Colonic mucosa (tissue), 4 donors: ENCODE data around the gene MOCS3. TPM values are rescaled to one million over a fixed set of nuclear protein-coding genes. Genes with fewer than 3 reads are reported as not detected.

Experiments
- DNase-seq: peaks from one replicate; pipeline ENCODE4 v3.0.0-alpha.2; 2020
- H3K27ac ChIP-seq: fragments of 200-600 bp; one replicate; pipeline ENCODE4 v1.8.0; 2021
- H3K27me3 ChIP-seq: fragments of 200-600 bp; one replicate; pipeline ENCODE4 v1.8.0; 2021
- H3K36me3 ChIP-seq: fragments of 200-600 bp; one replicate; pipeline ENCODE4 v1.8.0; 2021
- H3K4me1 ChIP-seq: fragments of 200-600 bp; one replicate; pipeline ENCODE4 v1.8.0; 2021; ENCODE audit warnings: mild to moderate bottlenecking
- H3K4me3 ChIP-seq: fragments of 200-600 bp; one replicate; pipeline ENCODE4 v1.8.0; 2021
- H3K9ac ChIP-seq, 2 donors: one replicate each; pipeline ENCODE4 v1.7.0; 2013; ENCODE audit warnings: control low read depth in 2 of 2, low read depth in 2 of 2, low read length in 2 of 2
- H3K9me3 ChIP-seq: fragments of 200-600 bp; one replicate; pipeline ENCODE4 v1.8.0; 2021
- CTCF ChIP-seq: fragments of 200-600 bp; IDR thresholded peaks from one replicate; pipeline ENCODE4 v1.8.0; 2022; ENCODE audit warnings: antibody characterized with exemption, mild to moderate bottlenecking
- intact Hi-C: fragments of 100-400 bp; cut with DNase I; formaldehyde crosslinking; loops from one replicate; pipeline ENCODE4 v1.14.1; 2022
- total RNA-seq, 2 donors: library from RNA; stranded (reverse); fragmentation: NEBNext Ultra II Directional in 1 of 2; extraction: Animal tissue kit (Norgen Biotek cat#: 25700) in 1 of 2; gene quantifications; one replicate each; pipeline ENCODE4 v1.2.1, GENCODE V29; 2021
- donor health status: healthy.
- donor health status: DM: no; HTN: no; CAD: no.
- donor health status: DM: no; HTN: no; CAD: no.

MOCS3 gene, protein sequence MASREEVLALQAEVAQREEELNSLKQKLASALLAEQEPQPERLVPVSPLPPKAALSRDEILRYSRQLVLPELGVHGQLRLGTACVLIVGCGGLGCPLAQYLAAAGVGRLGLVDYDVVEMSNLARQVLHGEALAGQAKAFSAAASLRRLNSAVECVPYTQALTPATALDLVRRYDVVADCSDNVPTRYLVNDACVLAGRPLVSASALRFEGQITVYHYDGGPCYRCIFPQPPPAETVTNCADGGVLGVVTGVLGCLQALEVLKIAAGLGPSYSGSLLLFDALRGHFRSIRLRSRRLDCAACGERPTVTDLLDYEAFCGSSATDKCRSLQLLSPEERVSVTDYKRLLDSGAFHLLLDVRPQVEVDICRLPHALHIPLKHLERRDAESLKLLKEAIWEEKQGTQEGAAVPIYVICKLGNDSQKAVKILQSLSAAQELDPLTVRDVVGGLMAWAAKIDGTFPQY
- total RNA-seq: 1 to 10 TPM; 4.6 to 5.1 TPM

GRCh38 chr20:50958615-50959542 is at the start of gene MOCS3:
Gene MOCS3 (plus strand): TSS chr20:50958818. CDS start chr20:50958843, 25 bp downstream.
- intact Hi-C loops: no loop called here
- Histone ChIP-seq H3K27me3 (no peaks in the 10 kb centered on the region), H3K27ac (peak within 1 kb of the TSS; percentile 63), H3K4me3 (peak within 1 kb of the TSS; percentile 97), H3K36me3 (peaks cover 2% of the 10 kb centered on the region), H3K9me3 (no peaks in the 10 kb centered on the region), H3K9ac (peak within 1 kb of the TSS; percentile 88 to 94), H3K4me1 (peaks cover 15% of the 10 kb centered on the region)
- peak; percentile 88 for DNase-seq
- TF ChIP-seq CTCF: no peak

DNA sequence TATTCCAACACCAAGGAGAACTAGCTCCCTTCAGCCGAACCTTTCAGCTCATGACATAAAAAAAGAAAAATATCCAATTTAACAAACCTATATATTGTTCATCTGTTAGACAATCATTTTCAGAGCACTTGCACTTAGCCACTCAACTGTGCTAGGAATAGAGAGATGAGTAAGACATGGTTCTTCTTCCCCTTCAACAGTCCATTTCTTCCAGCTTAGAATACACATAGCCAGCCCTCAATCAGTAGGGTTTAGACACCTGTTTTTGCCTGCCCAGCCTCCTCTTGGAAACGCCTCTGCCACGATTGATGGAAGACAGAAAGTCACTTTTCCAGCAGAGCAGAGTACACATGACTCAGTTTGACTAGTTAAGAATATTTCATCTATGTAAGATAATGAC is 49.2 kb upstream of the MOCS3 start:
- H3K27me3 ChIP-seq: no peaks in the 10 kb centered on the region
- TF ChIP-seq CTCF: no peak
- DNase-seq: no peak
- no peak overlapping the region for H3K9ac ChIP-seq
- no peaks in the 10 kb centered on the region for H3K36me3 ChIP-seq
- peaks cover 3% of the 10 kb centered on the region for H3K4me1 ChIP-seq
- intact Hi-C loops: no loop called here
- H3K4me3 ChIP-seq: no peak overlapping the region
- no peak overlapping the region for H3K27ac ChIP-seq
- no peaks in the 10 kb centered on the region for H3K9me3 ChIP-seq

DNA sequence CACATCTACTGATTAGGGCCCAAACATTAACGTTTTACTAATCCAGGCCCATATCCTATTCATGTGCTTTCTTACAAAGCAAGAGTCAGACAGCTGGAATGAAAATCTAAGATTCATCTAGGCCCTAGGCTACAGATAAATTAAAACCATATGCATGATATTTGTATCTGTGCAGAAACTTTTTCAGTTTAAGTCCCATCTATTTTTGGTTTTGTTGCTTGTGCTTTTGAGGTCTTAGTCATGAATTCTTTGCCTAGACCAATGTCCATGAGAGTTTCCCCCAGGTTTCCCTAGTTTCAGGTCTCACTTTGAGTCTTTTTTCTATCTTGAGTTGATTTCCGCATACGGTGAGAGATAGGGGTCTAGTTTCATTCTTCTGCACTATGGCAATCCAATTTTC is 47.6 kb upstream of the MOCS3 start:
- no peak overlapping the region for H3K27ac ChIP-seq
- intact Hi-C loops: no loop called here
- no peaks in the 10 kb centered on the region for H3K36me3 ChIP-seq
- no peak overlapping the region for H3K9ac ChIP-seq
- no peak for TF ChIP-seq CTCF
- no peaks in the 10 kb centered on the region for H3K9me3 ChIP-seq
- no peak overlapping the region for H3K4me3 ChIP-seq
- no peak for DNase-seq
- peaks cover 5% of the 10 kb centered on the region for H3K4me1 ChIP-seq
- no peaks in the 10 kb centered on the region for H3K27me3 ChIP-seq

- Histone ChIP-seq H3K36me3 (no peaks in the 10 kb centered on the region), H3K27ac (no peak overlapping the region), H3K4me1 (peaks cover 10% of the 10 kb centered on the region), H3K27me3 (no peaks in the 10 kb centered on the region), H3K9ac (no peak overlapping the region), H3K4me3 (no peak overlapping the region), H3K9me3 (no peaks in the 10 kb centered on the region)
- TF ChIP-seq CTCF: no peak
- no peak for DNase-seq
- intact Hi-C loops: no loop called here
Observed at GRCh38 chr20:50911716-50912115, 46.9 kb upstream of the MOCS3 start.

DNA sequence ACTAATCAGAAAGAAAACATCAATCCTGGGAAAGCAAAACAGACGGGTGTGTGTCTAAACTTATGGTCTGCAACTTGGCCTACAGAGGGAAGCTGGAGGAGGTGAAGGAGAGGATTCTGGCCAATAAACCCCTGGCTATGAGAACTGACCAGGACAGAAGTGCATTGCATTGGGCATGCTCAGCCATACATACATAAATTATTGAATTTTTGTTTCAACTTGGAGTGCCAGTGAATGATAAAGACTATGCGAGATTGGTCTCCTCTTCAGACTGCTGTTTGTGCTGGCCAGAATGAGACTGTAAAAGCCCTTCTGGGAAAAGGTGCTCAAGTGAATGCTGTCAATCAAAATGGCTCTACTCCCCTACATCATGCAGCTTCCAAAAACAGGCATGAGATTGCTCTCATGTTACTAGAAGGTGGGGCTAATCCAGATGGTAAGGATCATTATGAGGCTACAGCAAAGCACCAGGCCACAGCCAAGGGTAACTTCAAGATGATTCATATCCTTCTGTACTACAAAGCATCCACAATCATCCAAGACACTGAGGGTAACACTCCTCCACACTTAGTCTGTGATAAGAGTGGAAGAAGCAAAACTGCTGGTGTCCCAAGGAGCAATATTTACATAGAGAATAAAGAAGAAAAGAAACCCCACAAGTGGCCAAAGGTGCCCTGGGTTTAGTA is 44.8 kb upstream of the MOCS3 start:
- peaks cover 10% of the 10 kb centered on the region for H3K4me1 ChIP-seq

More for the DNA sequence above, 44.8 kb upstream of the MOCS3 start:
- no peak overlapping the region for H3K4me3 ChIP-seq
- no peaks in the 10 kb centered on the region for H3K36me3 ChIP-seq
- H3K9me3 ChIP-seq: no peaks in the 10 kb centered on the region
- intact Hi-C loops: no loop called here
- no peak overlapping the region for H3K9ac ChIP-seq
- no peak for DNase-seq
- no peak for TF ChIP-seq CTCF
- H3K27ac ChIP-seq: no peak overlapping the region
- H3K27me3 ChIP-seq: no peaks in the 10 kb centered on the region
